NCI-H2081 treated with DMSO at 0.1 percent for 48 hours (cell line): Measurements from ENCODE around the gene ZFHX3.

Source experiments
- DNase-seq: peaks from one replicate; lab custom pipeline; 2025; lab: John Stamatoyannopoulos, UW

The ZFHX3 gene

DNA sequence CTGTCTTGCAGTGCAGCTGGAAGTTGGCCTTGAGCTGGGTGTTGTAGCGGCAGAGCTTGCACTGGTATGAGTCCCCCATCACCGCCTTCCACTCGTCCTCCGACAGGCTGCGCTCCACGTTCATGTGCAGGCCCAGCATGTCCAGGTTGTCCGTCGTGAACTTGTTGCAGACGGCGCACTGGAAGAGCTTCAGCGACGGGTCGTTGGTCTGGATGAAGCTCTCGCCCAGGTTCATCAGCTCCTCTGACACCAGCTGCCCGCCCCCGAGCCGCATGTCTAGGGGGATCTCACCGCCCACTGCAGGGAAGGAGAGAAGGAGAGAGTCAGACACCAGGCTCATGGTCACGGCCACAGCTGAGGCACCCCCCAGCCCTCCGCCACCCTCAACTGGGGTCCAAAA, 97.3 kb downstream of the ZFHX3 start:
- DNase-seq, result no peak

DNA sequence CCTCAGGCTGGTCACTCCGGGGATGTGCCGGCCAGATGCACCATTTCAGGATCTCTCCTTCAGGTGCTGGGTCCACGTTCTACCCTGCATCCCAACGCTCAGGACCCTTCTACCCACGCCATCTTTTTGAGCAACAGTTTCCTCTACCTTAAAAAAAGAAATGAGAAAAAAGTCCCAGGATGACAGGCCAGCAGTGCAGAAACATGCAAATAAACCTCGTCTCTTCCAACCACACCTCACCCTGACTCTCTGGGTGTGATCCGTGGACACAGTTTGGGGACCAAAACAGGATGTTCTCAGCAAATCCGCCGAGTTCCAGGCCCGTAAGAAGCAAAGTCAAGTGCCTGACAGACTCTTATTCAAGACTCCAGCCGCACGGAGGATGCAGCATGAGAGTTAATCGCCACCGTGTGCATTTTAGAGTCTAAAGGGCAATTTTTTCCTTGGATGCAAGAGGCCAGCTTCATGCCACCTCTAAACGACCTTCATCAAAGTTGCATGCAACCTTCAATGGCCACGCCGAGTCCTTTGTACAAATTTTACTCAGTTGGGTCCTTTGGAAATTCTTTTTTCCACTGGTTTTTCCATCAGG, 99.6 kb downstream of the ZFHX3 start:
- no peak for DNase-seq

DNA sequence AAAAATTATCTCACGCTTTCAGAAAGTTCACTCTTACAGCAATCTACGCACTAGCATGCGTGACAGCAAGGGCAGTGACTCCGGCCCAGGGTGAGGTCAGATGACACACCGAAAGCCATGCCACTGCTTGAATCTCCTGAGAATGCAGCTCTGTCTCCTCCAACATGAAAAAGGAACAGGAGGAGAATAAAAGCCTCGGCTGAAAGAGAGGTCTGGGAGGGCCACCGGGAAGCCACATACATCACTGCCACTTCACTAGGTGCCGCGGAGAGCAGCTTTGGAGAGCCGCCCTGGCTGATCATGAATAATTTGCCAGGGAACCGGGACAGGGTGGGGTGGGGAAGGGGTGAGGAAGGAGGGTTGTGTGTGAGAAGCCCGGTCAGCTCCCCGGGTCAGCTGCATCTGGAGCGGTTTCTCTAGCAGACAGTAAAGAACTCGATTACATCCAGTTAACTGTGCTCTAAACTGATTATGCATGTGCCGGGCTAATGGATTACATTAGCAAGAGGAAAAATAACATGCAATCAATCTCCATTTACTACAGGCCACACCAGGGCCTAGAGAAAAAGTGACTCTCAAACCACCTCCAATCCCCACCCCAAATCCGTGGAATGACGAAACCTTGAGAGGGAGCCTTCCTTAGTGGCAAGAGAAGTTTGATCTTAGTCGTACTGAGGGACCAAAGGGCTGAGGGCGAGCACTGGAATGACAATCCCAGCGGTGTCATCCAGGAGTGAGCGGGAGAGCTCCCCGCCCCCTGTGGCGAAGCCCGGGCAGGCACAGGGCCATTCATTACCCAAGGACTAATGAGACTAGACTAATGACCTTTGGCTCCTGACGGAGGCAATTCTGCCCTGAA, 100.3 kb downstream of the ZFHX3 start:
- DNase-seq, result no peak

DNA sequence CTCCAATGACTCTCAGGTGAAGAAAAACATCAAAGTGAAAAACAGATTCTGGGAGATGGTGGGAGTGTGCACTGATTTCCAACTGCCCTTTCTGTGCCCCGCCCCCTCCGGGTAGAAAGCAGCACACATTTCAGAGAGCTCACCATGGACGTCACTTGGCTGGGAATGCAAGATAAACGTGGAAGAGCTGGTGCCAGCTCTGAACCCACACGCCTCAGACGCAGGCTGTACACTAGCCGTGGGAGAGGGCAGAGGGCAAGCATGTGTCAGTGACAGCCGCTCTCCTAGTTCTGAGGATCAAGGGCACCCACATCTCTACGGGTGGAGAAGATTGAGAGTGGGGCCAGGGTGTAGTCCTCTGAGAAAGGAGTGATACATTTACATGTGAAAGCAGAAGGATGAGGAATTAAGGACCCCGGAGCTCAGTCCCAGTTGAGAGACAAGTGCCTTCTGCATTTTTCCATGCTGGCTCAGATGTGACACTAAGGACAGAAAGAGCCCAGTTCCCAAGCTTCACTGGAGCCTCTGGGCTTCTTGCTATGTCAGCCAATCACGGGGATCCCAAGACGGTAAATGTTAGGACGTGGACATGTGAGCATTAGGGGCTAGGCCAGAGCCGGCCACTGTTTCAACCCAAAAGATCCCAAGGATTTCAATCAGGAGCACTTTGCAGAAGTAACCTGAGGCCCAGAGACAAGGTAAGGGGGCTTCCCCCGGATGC, 101.3 kb downstream of the ZFHX3 start:
- DNase-seq, result no peak

DNA sequence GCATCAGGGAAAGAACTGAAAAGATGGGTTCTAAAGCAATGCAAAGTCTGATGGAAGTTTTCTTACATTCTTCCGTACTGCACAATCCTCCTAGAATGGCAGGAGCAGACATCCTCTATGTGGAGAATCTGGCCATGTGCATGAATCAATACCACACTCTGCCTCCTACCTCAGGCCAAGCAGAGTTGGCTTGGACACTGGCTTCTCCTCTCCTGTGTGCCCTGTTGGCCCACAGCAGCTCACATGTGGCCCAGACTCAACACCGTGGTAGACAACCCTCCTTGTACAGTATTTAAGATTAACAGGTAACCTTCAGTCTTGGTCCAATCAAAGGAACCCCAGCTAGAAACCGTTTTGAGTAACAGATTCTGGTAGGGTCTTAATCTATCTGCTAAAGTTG, 101.9 kb downstream of the ZFHX3 start:
- DNase-seq, result no peak

DNA sequence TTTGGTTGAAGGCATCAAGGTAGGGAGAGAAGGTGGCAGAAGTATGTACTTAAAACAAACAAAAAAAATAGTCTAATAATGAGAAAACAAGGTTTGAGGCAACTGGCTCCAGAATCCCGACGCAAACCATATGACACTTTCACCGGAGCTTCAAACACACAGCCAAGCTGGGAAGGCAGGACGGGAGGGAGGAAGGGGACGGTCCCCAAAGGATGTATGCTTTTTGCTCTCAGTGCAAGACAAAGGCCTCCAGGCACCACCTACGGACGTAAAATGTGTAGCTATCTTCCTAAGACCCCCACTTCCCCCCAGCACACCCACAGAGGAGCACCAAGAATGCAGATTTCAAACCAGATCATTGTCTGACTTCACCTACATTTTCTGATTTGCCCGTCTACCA, 102.3 kb downstream of the ZFHX3 start:
- no peak for DNase-seq

DNA sequence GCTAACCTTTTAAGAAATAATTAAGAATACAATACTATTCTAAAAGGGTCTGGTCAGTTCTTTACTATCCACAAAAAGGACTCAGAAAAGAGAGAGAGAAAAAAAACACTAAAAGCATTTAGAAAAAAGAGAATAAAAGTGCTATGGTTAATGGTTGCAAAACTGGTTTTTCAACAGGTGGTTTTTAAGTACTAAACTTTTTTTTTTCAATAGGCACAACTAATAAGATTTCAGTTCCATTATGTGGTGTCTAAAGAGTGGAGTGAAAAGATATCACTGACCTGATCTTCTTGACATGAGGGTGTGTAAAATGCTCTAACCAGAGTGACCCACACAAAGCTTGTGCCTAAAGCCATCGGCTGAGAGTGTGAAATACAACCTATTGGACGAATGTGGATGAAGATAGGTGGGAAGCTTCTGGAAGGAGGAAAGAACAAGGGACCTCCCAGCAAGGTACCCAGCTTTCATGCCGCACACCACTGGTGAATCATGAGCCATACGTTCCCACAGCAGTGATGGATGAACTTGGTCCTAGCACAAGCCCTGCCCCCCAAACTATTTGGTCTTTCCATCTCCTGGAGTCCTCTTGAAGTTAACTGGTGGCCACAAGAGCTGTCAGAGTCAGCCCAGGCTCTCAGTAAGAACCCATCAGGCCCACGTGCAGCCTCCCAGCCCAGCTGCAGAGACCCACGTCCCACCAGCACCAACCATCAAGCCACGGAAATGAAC, 103.0 kb downstream of the ZFHX3 start:
- no peak for DNase-seq

DNA sequence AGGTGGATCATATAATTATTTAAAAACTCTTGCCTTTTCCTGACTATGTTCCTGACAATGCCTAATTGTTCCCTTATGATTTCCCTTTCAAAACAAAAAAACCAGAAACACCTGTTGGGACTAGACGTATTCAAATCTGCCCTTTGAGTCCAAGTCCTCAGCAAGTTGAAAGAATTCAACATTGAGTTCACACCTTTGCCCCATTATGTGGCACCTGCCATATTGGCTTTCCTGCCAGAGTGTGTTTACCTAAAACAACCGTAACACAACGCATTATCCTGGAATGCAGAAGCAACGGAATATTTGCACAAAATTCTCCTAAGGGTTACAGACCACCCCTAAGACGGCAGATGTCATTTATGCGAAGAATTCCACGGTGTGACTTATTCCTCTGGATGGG, 105.9 kb downstream of the ZFHX3 start:
- DNase-seq, result no peak

DNA sequence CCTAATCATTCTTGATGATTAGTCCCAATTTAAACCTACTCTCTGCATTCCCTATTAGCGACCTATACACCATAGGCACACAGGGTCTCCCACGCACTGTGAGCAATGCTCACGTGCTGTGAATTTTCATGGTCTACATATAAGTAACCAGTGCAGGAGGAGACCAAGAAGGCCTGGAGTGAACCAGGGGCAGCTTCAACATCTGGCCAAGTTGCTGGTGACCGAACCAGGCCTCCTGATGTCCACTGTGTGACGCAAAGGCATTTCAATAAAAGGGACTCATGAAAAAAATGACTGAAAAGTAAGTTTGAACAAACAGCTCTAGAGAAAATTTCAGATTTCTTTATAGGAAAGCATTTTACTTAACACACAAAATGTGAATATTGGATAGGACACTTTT, 107.0 kb downstream of the ZFHX3 start:
- no peak for DNase-seq

DNA sequence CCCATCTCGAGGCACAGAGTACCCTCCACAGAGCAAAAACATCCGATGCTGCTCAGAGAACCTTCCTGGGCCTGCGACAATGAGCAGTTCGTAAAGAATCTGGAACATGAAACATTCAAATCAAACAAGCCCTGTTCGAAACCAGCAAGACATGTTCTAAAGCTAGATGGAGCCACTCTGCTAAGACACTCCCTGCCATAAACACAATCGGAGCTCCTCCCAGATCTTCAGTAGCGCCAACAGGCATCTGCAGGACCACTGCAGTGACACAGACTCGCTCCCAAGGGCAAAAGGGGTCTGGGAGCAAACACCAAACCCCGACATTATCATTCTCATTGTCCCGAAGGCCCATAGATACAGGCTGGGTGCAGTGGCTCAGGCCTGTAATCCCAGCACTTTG, 108.7 kb downstream of the ZFHX3 start:
- no peak for DNase-seq

DNA sequence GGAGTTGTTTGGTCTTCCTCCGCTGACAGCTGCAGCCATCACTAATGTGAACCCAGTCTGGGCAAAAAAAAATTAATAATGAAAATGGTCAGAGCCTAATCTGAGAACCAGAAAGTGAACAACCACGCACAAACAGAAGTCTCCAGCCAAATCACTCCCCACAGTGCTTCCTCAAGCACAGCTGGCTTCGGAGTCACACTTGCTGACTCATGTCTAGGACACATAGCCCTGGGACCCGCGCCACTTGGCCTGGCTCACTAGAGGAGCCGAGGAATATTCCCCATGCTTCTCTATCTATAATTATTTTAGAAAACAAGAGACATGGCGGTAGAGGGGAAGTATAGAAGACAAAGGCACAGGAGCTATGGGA, 109.1 kb downstream of the ZFHX3 start:
- DNase-seq, result no peak

DNA sequence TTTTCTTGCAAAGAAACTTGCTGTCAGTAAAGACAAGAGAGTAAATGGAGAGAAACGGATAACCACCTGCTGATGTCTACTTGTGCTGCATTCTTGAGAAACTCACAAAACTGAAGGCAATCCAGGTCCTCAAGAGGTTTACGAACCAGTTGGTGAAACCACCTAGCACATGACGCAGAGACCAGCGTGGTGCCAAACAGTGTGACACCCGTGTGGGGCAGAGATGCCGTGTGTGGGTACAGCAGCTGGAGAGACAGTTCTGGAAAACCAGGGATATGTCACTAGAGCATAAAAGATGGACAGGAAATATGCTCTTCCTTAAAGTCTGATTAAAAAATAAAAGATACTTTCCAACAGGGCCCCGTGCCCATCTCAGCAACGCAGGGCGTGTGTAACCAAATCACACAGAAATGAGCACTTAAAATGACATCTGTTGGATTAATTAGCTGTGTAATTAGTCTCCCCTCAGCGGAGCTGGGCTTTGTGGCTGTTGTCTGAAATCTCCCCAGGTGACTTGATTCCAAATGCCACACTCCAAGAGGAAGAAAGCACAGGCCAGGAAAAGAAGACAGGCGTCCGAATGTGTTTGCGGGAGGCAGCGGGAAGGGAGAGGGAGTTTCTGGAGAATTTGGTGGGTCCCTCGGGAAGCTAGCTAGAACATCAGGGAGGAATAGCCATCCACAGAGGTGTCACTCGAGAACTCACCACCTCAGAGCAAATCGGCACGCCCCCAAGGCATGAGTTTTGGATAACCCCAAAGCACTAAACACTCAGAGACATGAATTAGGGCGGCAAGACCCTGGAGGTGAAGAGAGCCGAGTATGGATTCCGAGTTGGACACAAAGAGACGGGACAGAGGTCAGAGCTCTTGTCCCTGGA, 109.8 kb downstream of the ZFHX3 start:
- no peak for DNase-seq

DNA sequence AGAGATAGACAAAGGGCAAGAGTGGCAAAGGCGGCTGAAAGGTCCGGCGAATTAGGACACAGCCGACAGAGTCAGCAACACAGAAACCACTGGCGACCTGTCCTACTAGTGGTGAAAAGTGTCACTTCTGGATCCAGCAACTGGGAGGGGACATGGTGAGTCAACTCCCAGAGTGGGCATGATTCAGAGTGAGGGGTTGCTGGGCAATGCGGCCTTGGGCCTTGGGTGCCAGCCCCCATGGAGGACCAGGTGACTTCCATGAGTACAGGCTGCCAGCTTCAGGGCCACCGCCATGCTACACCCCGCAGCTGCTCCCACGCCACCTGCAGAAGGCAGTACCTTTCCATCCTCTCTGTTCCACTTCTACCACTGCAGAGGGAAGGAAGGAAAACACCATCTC, 110.6 kb downstream of the ZFHX3 start:
- no peak for DNase-seq

DNA sequence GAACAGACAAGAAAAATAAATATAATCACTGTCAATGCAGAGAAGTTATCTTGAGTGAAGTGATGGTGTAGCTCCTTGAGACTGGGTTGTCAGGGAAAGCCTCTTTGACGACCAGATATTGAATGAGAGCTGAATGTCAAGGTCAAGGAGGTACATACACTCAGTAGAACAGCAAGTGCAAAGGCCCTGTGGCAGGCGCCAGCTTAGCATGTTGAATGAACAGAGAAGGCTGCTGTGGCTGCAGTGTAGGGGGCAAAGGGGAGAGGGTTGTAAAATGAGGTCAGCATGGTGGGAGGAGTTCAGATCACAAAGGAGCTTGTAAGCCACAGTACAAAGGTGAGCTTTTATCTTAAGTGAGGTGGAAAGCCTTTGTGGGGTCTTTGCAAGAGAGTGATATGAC, 111.5 kb downstream of the ZFHX3 start:
- DNase-seq, result no peak

DNA sequence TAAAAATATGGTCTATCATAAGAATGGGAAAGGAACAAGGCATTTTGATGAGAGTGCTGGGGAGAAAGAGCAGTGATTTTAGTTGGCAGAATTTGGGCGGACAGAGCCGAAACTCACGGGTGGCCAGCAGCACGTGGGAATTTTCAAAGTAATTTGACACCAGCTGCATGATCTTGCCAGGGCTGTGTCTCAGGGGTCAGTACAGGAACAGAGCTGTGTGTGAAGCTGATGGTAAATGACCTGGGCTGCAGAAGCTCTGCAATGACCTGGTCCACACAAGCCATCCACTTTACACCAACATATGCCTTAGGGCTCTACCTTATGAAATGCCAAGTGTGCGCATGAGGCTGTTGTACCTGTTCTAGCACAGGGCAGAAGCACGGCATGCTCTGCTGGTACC, 112.0 kb downstream of the ZFHX3 start:
- no peak for DNase-seq

DNA sequence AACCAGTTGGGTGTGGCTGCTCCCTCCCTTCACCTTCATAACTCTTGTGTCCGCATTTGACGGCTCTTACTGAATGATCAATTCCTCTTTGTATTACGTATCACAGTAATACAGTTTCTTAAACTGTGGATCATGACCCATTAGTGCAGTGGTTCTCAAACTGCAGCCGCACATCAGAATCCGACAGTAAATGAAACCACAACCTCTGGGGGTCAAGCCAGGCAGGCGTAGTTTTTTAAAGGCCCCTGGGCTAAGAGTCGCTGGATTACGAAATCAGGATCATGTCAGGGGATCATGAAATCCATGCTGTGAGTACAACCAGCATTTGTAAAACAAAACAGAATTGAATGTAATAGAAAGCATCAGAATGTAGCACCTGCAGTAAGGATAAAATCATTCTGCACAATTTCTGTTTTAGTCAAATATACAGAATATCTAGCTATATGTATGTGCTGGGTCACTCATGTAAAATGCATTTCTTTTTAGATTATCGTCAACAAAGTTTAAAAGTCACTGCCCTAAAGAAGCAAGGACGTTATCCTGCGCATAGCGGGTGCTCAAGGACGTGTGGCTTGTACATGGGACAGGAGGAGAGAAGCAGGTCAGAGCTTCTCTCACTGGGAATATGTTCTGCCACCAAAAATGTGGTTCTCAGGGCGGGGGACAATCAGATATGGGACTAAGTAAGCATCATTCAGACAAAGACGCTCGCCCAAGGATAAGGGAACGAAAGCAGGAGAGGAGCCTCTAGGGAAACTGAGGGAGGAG, 113.1 kb downstream of the ZFHX3 start:
- DNase-seq, result no peak

DNA sequence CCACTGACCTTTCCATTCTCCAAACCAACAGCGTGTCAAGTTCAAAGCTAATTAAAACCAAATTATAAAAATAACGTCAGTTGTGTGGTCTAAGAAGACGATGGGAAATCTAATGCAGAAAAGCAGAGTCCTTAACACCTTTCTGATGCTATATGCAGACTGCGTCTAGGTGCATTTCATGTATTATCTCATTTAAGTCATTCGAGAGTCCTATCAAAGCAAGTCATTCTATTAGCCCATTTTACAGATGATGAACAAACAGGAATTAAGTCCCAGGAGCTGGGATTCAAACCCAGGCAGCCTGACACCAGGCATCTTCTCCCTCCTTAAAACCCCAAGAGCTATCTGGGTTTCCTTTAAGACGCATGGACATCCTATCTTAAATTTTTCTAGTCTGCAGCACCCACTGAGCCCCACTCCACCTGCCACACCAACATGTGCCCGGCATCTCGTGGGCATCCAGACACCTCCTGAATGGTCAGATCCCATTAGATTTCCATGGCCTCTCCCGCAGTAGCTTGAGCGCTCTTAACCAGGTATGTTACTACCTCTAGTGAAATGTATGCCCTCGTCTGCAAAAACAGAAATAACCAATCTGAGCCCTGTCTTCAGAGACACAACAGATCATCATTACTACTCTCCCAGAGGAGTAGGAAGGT, 115.1 kb downstream of the ZFHX3 start:
- no peak for DNase-seq

DNA sequence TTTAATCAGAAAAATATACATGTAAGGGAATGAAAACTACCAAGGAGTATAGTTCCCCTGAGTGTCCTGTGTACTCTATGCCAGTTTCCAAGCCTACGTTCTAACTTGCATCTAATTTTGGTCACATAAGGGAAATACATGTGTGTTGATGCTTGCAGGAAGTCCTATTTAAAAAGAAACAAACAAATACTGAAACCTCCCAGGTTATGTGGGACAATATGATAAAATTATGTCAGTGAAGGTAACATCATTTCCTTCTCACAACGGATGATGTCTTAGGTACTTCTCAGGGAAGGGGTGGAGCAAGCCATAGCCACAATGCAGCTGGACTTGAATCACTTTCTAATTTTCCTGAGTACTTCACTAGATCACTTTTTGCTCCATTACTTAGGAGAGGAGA, 115.9 kb downstream of the ZFHX3 start:
- DNase-seq, result no peak

DNA sequence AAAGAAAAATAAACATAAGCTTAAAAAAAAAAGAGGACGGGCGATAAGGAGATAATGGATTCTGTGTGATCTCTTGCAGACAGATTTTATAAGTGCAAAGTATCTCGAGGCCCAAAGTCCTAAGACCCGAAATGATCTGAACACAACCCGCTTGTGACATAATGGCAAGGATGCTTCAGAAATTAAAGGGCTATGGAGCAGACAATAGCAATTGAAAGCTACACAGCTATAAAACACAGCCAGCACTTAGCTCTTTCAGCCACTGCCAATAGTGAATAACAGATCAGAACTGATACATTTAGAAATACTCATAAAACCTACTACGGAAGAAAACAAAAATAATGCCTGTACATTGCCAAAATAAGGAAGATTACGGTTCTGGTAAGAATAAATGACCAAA, 117.5 kb downstream of the ZFHX3 start:
- no peak for DNase-seq
